Measurements from ENCODE around the gene RPS8. TPM values are rescaled to one million over a fixed set of nuclear protein-coding genes. Genes with fewer than 3 reads are reported as not detected.
A peak's percentile ranks its signal among the peaks of the same experiment; 100 is the strongest.

RPS8 gene
- total RNA-seq, 2 donors from 2014 or later = 1,019 to 1,075 TPM

DNA sequence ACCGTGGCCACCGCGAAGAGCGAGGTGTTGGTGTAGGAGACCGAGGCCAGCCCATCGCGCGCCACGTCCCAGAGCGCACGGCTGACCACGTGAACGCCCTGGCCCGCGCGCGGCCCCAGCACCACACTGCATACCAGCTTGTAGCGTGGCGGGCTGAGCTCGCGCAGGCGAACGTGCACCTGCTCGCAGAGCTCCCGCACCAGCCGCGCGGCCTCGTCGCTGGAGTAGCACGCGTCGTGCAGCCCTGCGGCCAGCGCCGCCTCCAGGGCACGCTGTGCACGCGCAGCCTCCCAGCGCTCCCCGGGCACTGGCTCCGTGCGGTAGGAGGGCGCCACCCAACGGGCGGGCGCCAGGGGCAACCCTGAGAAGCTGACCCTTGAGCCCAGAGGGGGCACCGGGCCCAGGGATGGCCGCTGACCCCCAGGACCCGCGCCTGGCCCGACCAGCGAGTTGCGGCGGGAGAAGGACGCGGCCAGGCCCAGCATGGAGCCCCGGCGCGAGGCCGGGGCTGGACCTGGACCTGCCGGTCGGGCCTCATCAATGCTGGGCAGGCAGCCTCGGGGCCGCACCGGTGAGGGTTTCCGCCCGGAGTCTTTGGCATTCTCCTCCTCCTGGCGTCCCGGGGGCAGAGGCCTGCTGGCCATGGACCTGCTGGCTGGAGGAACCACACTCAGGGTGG, 30.8 kb downstream of the RPS8 start:
- Histone ChIP-seq H3K9me3 (no peaks in the 10 kb centered on the region), H3K4me3 (peak overlapping the region; percentile 52), H3K27me3 (replicated peaks; ENCODE audit: insufficient read depth) (no peaks in the 10 kb centered on the region), H3K27ac (peak overlapping the region; percentile 99 to 100), H3K36me3 (peaks cover 33% of the 10 kb centered on the region), H3K4me1 (ENCODE audit: control insufficient read depth in 1 of 2, low read depth in 2 of 2) (peaks cover 60 to 94% of the 10 kb centered on the region in 2 donors)
- TF ChIP-seq CTCF (IDR thresholded peaks at IDR 0.05) = no peak
- no peak for DNase-seq (ENCODE audit: low spot score)
- ATAC-seq (ENCODE audit: insufficient number of reproducible peaks, low FRiP score, low read depth) = no peak

DNA sequence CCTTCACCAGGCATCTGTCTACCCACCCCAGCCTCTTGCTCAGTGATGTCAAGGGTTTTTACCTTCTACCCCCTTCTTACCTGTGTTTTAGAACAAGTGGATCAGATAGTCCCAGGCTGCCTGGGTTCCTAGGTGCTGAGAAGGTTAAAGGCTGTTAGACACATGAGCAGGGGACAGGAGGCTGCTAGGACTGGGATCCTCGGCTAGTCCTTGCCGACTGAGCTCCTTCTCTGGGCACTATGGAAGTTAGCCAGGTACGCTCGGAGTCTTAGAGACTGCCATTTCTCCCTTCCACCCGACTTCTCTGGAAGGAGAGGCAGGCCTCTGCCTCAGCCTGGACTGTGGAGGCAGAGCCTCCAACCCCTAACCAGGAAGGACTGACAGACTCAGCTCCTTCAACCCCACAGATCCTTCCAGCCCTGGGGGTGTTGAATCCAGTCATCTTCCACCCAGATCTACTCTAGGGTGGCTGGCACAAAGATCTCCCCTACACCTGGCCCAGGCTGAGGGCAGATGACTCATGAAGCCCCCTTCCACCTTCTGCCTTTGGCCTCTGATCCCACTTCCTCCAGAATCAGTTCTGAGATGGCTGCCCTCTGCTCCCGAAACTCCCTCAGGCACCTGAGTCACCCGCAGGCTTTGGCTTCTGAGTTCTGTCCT, 31.5 kb downstream of the RPS8 start, which contains the start of gene DYNLT4:
Gene DYNLT4 (minus strand): TSS at position 648 of the 660 bp plus-strand sequence. CDS start 683 bp downstream, outside the sequence.
- peaks cover 65 to 100% of the 10 kb centered on the region in 2 donors for H3K4me1 ChIP-seq (ENCODE audit: control insufficient read depth in 1 of 2, low read depth in 2 of 2)
- H3K9me3 ChIP-seq = no peaks in the 10 kb centered on the region
- no peak for TF ChIP-seq CTCF (IDR thresholded peaks at IDR 0.05)
- H3K27ac ChIP-seq = peak within 1 kb of the TSS; percentile 99 to 100
- H3K36me3 ChIP-seq = peaks cover 33% of the 10 kb centered on the region
- DNase-seq (ENCODE audit: low spot score) (no peak), ATAC-seq (ENCODE audit: insufficient number of reproducible peaks, low FRiP score, low read depth) (peak; percentile 0)
- H3K27me3 ChIP-seq (replicated peaks; ENCODE audit: insufficient read depth) = no peaks in the 10 kb centered on the region
- H3K4me3 ChIP-seq = peak within 1 kb of the TSS; percentile 59

- Histone ChIP-seq H3K9me3 (no peaks in the 10 kb centered on the region), H3K27me3 (replicated peaks; ENCODE audit: insufficient read depth) (no peaks in the 10 kb centered on the region), H3K4me3 (peak overlapping the region; percentile 59), H3K36me3 (peaks cover 33% of the 10 kb centered on the region), H3K4me1 (ENCODE audit: control insufficient read depth in 1 of 2, low read depth in 2 of 2) (peaks cover 64 to 100% of the 10 kb centered on the region in 2 donors), H3K27ac (peak overlapping the region; percentile 99 to 100)
- TF ChIP-seq CTCF (IDR thresholded peaks at IDR 0.05) = no peak
- DNase-seq (ENCODE audit: low spot score) (peak; percentile 98), ATAC-seq (ENCODE audit: insufficient number of reproducible peaks, low FRiP score, low read depth) (peak; percentile 75)
These were observed 32.2 kb downstream of the RPS8 start for GRCh38 chr1:44807364-44808062.

DNA sequence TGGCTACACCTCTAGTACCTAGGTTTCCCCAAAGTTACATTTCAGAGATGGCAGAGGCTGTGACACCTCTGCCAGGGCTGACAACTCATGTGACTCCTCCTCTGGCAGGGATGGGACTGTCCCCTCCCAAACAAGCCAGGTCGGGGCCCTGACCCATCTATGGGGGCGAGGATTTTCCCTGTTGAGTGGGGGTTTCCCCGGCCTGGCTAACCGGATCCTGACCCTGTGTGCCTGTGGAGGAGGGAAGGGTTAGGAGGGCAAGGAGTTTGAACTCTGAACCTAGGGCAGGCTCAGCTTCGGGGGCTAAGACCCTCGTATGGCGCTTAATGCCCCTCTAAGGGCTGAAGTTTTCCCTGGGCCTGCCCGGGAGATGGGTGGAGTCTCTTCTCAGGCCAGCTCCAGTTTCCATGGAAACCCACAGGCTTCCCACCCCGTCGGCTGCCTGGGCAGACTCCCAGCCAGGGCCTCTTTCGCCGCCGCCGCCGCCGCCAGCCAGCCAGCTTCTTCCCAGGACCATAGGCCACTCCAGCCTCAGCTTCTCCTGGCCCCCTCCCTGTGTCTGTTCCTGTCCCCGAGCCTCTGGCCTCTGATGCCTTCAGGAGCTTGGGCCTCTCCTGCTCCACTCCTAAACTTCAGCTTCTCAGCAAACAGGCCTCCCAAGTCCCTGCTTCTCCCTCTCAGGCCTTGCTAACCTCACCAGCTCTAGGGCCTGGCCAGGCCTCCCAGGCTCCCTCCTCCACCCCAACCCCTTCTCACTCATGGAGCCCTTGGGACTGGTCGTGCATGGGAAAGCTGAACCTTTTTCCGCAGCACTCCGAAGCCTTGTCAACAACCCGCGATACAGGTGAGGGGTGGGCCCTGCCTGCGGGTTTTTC, 33.0 kb downstream of the RPS8 start, which contains the start of gene BTBD19:
Gene BTBD19 (plus strand): TSS at position 461 of the 875 bp plus-strand sequence. CDS start 298 bp downstream, at position 759.
- Histone ChIP-seq H3K9me3 (no peaks in the 10 kb centered on the region), H3K4me3 (peak within 1 kb of the TSS; percentile 59), H3K27ac (peak within 1 kb of the TSS; percentile 99 to 100), H3K36me3 (peaks cover 28% of the 10 kb centered on the region), H3K4me1 (ENCODE audit: control insufficient read depth in 1 of 2, low read depth in 2 of 2) (peaks cover 57 to 100% of the 10 kb centered on the region in 2 donors), H3K27me3 (replicated peaks; ENCODE audit: insufficient read depth) (no peaks in the 10 kb centered on the region)
- no peak for DNase-seq (ENCODE audit: low spot score)
- peak; percentile 23 for ATAC-seq (ENCODE audit: insufficient number of reproducible peaks, low FRiP score, low read depth)
- TF ChIP-seq CTCF (IDR thresholded peaks at IDR 0.05) = no peak
